HepG2 (cell line): ENCODE data around the gene SLC35F3. TPM values are rescaled to one million over a fixed set of nuclear protein-coding genes. Genes with fewer than 3 reads are reported as not detected.

Source experiments
- ATAC-seq: fragments of 200-7000 bp; cut with Tn5 transposase; 3 replicates; pipeline ENCODE4 v1.9.1; 2020; ENCODE audit warnings: mild to moderate bottlenecking, moderate library complexity
- BruUV-seq: library from RNA; stranded (reverse); fragments of 400-500 nt; replicated peaks from 2 replicates; lab custom pipeline; 2021; lab: Mats Ljungman, UMichigan
- CTCF ChIA-PET: fragments of 300-600 bp; formaldehyde crosslinking; extraction: SDS; loops from one replicate; lab custom pipeline; 2021; ENCODE audit warnings: low total read pairs, inconsistent platforms, low intra/inter-chr PET ratio; lab: Yijun Ruan, JAX
- POLR2A ChIA-PET: fragments of 350-600 bp; sonication (Branson Sonifier 250); formaldehyde crosslinking; loops from one replicate; lab custom pipeline; 2020; ENCODE audit warnings: antibody characterized with exemption, inconsistent platforms; lab: Yijun Ruan, JAX
- DNase-seq: peaks from one replicate; pipeline ENCODE4 v3.0.0-alpha.2; 2015; ENCODE audit warnings: low spot score
- FAIRE-seq: peaks from 3 replicates; lab custom pipeline; 2011; peaks lifted over from hg19 to GRCh38; lab: Jason Lieb, UNC
- H2AFZ ChIP-seq: one replicate; pipeline ENCODE4 v1.6.1; 2011; ENCODE audit warnings: low read length, inconsistent platforms
- H3K27ac ChIP-seq: fragments of 300-600 bp; 3 replicates; pipeline ENCODE4 v1.8.0; 2011; ENCODE audit warnings: mixed run types, mild to moderate bottlenecking, mixed read lengths, low read length, inconsistent platforms; ENCODE audit not compliant: insufficient read depth; ENCODE audit errors: extremely low read length
- H3K27me3 ChIP-seq, 2 experiments: fragments of 200-600 bp in 1 of 2; 2 replicates in 1 of 2; 3 replicates in 1 of 2; pipeline versions ENCODE4 v1.6.0 to v1.8.0; 2011; ENCODE audit warnings: low read length in 2 of 2, mild to moderate bottlenecking in 2 of 2, moderate library complexity in 2 of 2, inconsistent platforms in 1 of 2; ENCODE audit not compliant: insufficient read depth in 2 of 2, control insufficient read depth in 1 of 2
- H3K36me3 ChIP-seq, 2 experiments: fragments of 200-600 bp in 1 of 2; replicated peaks in 1 of 2; 2 replicates in 1 of 2; 3 replicates in 1 of 2; pipeline versions ENCODE4 v1.5.1 to v1.8.0; 2011; ENCODE audit warnings: low read length in 2 of 2, inconsistent platforms in 1 of 2; ENCODE audit not compliant: insufficient read depth in 2 of 2, control insufficient read depth in 1 of 2
- H3K4me1 ChIP-seq: 2 replicates; pipeline ENCODE4 v1.5.1; 2012; ENCODE audit warnings: low read length, inconsistent platforms; ENCODE audit not compliant: insufficient read depth
- H3K4me2 ChIP-seq: 2 replicates; pipeline ENCODE4 v1.6.0; 2011; ENCODE audit warnings: low read depth, low read length, inconsistent platforms
- H3K4me3 ChIP-seq, 3 experiments: fragments of 200-600 bp in 1 of 3; sonication (generic), shearing (Covaris generic) in 1 of 3; replicated peaks in 1 of 3; 2 replicates each; pipeline ENCODE4 v1.5.1; 2011 to 2016; ENCODE audit warnings: low read length in 3 of 3, inconsistent platforms in 2 of 3, low read depth in 2 of 3, mild to moderate bottlenecking in 2 of 3, control low read depth in 1 of 3, mixed read lengths in 1 of 3; ENCODE audit not compliant: insufficient read depth in 1 of 3
- H3K79me2 ChIP-seq: one replicate; pipeline ENCODE4 v1.6.1; 2011; ENCODE audit warnings: low read length, inconsistent platforms; ENCODE audit not compliant: insufficient read depth
- H3K9ac ChIP-seq: 2 replicates; pipeline ENCODE4 v1.6.0; 2011; ENCODE audit warnings: mild to moderate bottlenecking, low read depth, low read length, inconsistent platforms; ENCODE audit not compliant: insufficient read depth
- H3K9me3 ChIP-seq: 2 replicates; pipeline ENCODE4 v1.5.1; 2012; ENCODE audit warnings: mild to moderate bottlenecking, low read length
- H4K20me1 ChIP-seq: 2 replicates; pipeline ENCODE4 v1.6.0; 2011; ENCODE audit warnings: inconsistent platforms, mild to moderate bottlenecking, low read length, moderate library complexity; ENCODE audit not compliant: insufficient read depth
- ATF4 ChIP-seq, 2 experiments: fragments of 450-650 bp in 1 of 2; sonication (generic) in 1 of 2; formaldehyde crosslinking; IDR thresholded peaks; 2 replicates each; pipeline versions ENCODE4 v1.5.0 to v1.8.0; 2020 to 2022; ENCODE audit warnings: mild to moderate bottlenecking in 1 of 2, missing genetic modification reagents in 1 of 2
- CBX1 ChIP-seq: IDR thresholded peaks from one replicate; pipeline ENCODE4 v1.6.1; 2016; ENCODE audit warnings: antibody characterized with exemption, low read depth
- ETV5 ChIP-seq: IDR thresholded peaks from 2 replicates; pipeline ENCODE4 v1.6.1; 2018; ENCODE audit warnings: missing biosample characterization, missing genetic modification reagents, inconsistent platforms, borderline replicate concordance
- FOXA1 ChIP-seq, 2 experiments: fragments of 450-650 bp in 1 of 2; sonication (generic) in 1 of 2; formaldehyde crosslinking in 1 of 2; IDR thresholded peaks; 2 replicates each; pipeline versions ENCODE4 v1.4.0 to v1.6.1; 2016 to 2020; ENCODE audit warnings: missing genetic modification reagents in 1 of 2
- HDAC6 ChIP-seq: fragments of 200-600 bp; sonication (generic); IDR thresholded peaks from 2 replicates; pipeline ENCODE4 v1.7.0; 2017; ENCODE audit warnings: mild to moderate bottlenecking, antibody characterized with exemption, low read length, low read depth
- KDM4B ChIP-seq: sonication (generic); formaldehyde crosslinking; IDR thresholded peaks from 2 replicates; pipeline ENCODE4 v1.4.0; 2020; ENCODE audit warnings: missing genetic modification reagents
- KLF11 ChIP-seq: IDR thresholded peaks from 2 replicates; pipeline ENCODE4 v1.6.1; 2016; ENCODE audit warnings: missing compliant biosample characterization
- LCORL ChIP-seq, 2 experiments: fragments of 450-650 bp in 1 of 2; sonication (generic) in 1 of 2; formaldehyde crosslinking in 1 of 2; IDR thresholded peaks; 2 replicates each; pipeline versions ENCODE4 v1.5.0 to v1.6.1; 2017 to 2020; ENCODE audit warnings: antibody characterized with exemption in 1 of 2, missing genetic modification reagents in 1 of 2
- NKX3-1 ChIP-seq: sonication (generic); formaldehyde crosslinking; IDR thresholded peaks from 2 replicates; pipeline ENCODE4 v1.5.0; 2020; ENCODE audit warnings: missing genetic modification reagents
- SKI ChIP-seq: fragments of 450-650 bp; IDR thresholded peaks from one replicate; pipeline ENCODE4 v1.6.1; 2018; ENCODE audit warnings: mild to moderate bottlenecking; ENCODE audit not compliant: partially characterized antibody
- ZFP37 ChIP-seq: sonication (generic); formaldehyde crosslinking; IDR thresholded peaks from 2 replicates; pipeline ENCODE4 v1.4.0; 2020; ENCODE audit warnings: missing genetic modification reagents, borderline replicate concordance
- ZNF24 ChIP-seq: fragments of 450-650 bp; IDR thresholded peaks from 2 replicates; pipeline ENCODE4 v1.6.1; 2017; ENCODE audit warnings: antibody characterized with exemption, mild to moderate bottlenecking
- ZNF549 ChIP-seq: sonication (generic); formaldehyde crosslinking; IDR thresholded peaks from 2 replicates; pipeline ENCODE4 v1.5.0; 2020; ENCODE audit warnings: missing genetic modification reagents
- ZSCAN29 ChIP-seq: sonication (generic); formaldehyde crosslinking; conservative IDR thresholded peaks from 2 replicates; pipeline ENCODE4 v1.4.0; 2020; ENCODE audit warnings: mild to moderate bottlenecking, missing genetic modification reagents
- WGBS: methylation state at CpG from one replicate; pipeline ENCODE4 v1.1.6; 2017; ENCODE audit warnings: low lambda C conversion rate; 5-methylcytosine and 5-hydroxymethylcytosine counted together
- in situ Hi-C: cut with HindIII; loops from 2 replicates; pipeline ENCODE4 v1.10.0; 2017; ENCODE audit warnings: low pct_unique_long_range_greater_than_20kb; ENCODE audit not compliant: extremely low pct_ligation_motif_present
- intact Hi-C: fragments of 100-400 bp; cut with micrococcal nuclease; formaldehyde crosslinking; loops from one replicate; pipeline ENCODE4 v1.10.0; 2022; ENCODE audit not compliant: unreplicated experiment
- polyA plus RNA-seq, 8 experiments: library from polyadenylated mRNA; depleted of rRNA in 3 of 8; stranded (reverse) in 7 of 8; unstranded in 1 of 8; fragments of >200 nt; fragmentation: Illumina TruSeq in 4 of 8; extraction: Trizol in 4 of 8; gene quantifications; 2 replicates each; pipeline versions ENCODE4 v1.2.1 to v1.2.3, GENCODE V29; 2011 to 2016; ENCODE audit warnings: low read depth in 4 of 8, missing spikeins in 1 of 8, mixed read lengths in 1 of 8; ENCODE audit not compliant: insufficient read depth in 1 of 8
- total RNA-seq, 5 experiments: library from RNA; depleted of rRNA; stranded (reverse); fragments of >200 nt; fragmentation: Illumina TruSeq; extraction: Trizol; gene quantifications; 2 replicates each; pipeline ENCODE4 v1.2.3, GENCODE V29; 2016; ENCODE audit warnings: low read depth in 1 of 5

The SLC35F3 gene
- total and polyA plus RNA-seq, 2 of the 13 experiments (the other 11 are each of a cell fraction or from before 2014, with no cell fraction given), result not detected

- TF ChIP-seq NKX3-1 (CRISPR knock-in tag), result no peak
- peak; percentile 31 for TF ChIP-seq SKI
- no peak for TF ChIP-seq LCORL (IDR thresholded peaks at IDR 0.05)
- TF ChIP-seq LCORL (CRISPR knock-in tag; IDR thresholded peaks at IDR 0.05), result 0 out of 2 replicates have a peak, but pooled peaks have one; percentile 38
- peak; percentile 34; the same call in 1 of the 2 replicates for TF ChIP-seq ETV5 (CRISPR knock-in tag)
- TF ChIP-seq ZFP37, result no peak
- TF ChIP-seq ZSCAN29 (CRISPR knock-in tag), result no peak
- no peak for TF ChIP-seq FOXA1 (IDR thresholded peaks at IDR 0.05)
- peak; percentile 14; the same call in 1 of the 2 replicates for TF ChIP-seq FOXA1 (CRISPR knock-in tag; IDR thresholded peaks at IDR 0.05)
- TF ChIP-seq, all 625 proteins: peak for 14
Measured at GRCh38 chr1:234262754-234263105, 358.3 kb downstream of the SLC35F3 start (continued).

GRCh38 chr1:234264832-234265231 lies 360.4 kb downstream of the SLC35F3 start:
- ATAC-seq (peak; percentile 80), FAIRE-seq (no peak), DNase-seq (no peak)
- Histone ChIP-seq H3K27me3 (0 out of 5 replicates have a peak, but pooled peaks cover 0 to 15% of the 10 kb centered on the region in 2 experiments), H3K4me3 (no peak overlapping the region), H3K79me2 (no peaks in the 10 kb centered on the region), H3K36me3 (no peaks in the 10 kb centered on the region), H3K9me3 (no peaks in the 10 kb centered on the region), H3K4me1 (peaks cover 29% of the 10 kb centered on the region), H2AFZ (no peak overlapping the region), H4K20me1 (no peaks in the 10 kb centered on the region), H3K27ac (no peak overlapping the region), H3K9ac (no peak overlapping the region), H3K4me2 (no peak overlapping the region)
- ChIA-PET CTCF (no interaction called here), POLR2A (no interaction called here)
- no TSS peak for BruUV-seq
- in situ Hi-C loops (no loop called here), intact Hi-C loops (no loop called here)
- 10% methylated on average over 5 of the region's 5 CpGs for WGBS
- TF ChIP-seq ATF4 (CRISPR knock-in tag; IDR thresholded peaks at IDR 0.05), result no peak
- TF ChIP-seq ZNF549 (CRISPR knock-in tag), result no peak
- TF ChIP-seq FOXA1 (IDR thresholded peaks at IDR 0.05), result no peak
- TF ChIP-seq FOXA1 (CRISPR knock-in tag; IDR thresholded peaks at IDR 0.05), result no peak
- TF ChIP-seq ZNF24, result no peak
- TF ChIP-seq CBX1, result no peak
- TF ChIP-seq HDAC6, result no peak
- no peak for TF ChIP-seq KLF11
- TF ChIP-seq KDM4B (CRISPR knock-in tag), result no peak
- TF ChIP-seq, all 625 proteins: peak for 0
